B cell (primary cell): Measurements from ENCODE around the gene CUBN.

ENCODE experiments used
- CTCF ChIP-seq: fragments of 200-600 bp; IDR thresholded peaks from one replicate; pipeline ENCODE4 v1.8.0; 2022; ENCODE audit warnings: antibody characterized with exemption, mild to moderate bottlenecking
- EZH2 ChIP-seq: IDR thresholded peaks from 2 replicates; pipeline ENCODE4 v1.6.1; 2012; ENCODE audit warnings: borderline replicate concordance, low read depth, mild to moderate bottlenecking, moderate library complexity, low read length; ENCODE audit not compliant: insufficient read depth, poor library complexity, severe bottlenecking

GRCh38 chr10:16866541-16867275, 262.9 kb downstream of the CUBN start:
- TF ChIP-seq CTCF = no peak
- no peak for TF ChIP-seq EZH2
